Measurements from ENCODE around the gene APBB2. TPM values are rescaled to one million over a fixed set of nuclear protein-coding genes. Genes with fewer than 3 reads are reported as not detected.

The APBB2 gene
- total and polyA plus RNA-seq, 3 donors from 2014 or later, result 19.7 to 77.9 (median 59.8) TPM

DNA sequence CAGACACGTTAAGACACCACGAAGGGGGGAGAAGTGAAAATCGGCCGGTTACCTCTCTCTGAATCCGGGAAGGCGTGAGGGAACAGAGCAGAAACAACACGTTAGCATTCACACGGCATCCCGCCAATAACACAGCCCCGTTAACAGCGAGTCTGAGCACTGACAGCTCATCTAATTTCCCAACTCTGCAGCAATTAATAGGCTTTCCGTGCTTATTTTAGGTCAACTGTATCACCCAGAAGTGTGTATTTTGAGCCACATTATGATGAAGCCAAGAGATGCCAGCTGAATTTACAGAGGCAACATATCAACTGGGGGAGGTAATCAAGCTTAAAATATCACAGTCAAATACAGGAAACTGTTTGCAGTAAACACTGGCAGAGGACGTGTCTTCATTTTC lies 372.0 kb downstream of the APBB2 start:
- no peak overlapping the region for H3K4me3 ChIP-seq
- 46 to 77% methylated on average over 13 of the region's 13 CpGs for WGBS, 2 donors
- no peaks in the 10 kb centered on the region for H3K36me3 ChIP-seq (ENCODE audit: low read depth, missing control alignments)
- H3K4me1 ChIP-seq, result peaks cover 8% of the 10 kb centered on the region
- H3K27me3 ChIP-seq, result no peaks in the 10 kb centered on the region
- no peak overlapping the region for H3K27ac ChIP-seq
- intact Hi-C loops (cut with DNase I; ENCODE audit: low total_unique reads), result no loop called here
- TF ChIP-seq, protein P1, sequence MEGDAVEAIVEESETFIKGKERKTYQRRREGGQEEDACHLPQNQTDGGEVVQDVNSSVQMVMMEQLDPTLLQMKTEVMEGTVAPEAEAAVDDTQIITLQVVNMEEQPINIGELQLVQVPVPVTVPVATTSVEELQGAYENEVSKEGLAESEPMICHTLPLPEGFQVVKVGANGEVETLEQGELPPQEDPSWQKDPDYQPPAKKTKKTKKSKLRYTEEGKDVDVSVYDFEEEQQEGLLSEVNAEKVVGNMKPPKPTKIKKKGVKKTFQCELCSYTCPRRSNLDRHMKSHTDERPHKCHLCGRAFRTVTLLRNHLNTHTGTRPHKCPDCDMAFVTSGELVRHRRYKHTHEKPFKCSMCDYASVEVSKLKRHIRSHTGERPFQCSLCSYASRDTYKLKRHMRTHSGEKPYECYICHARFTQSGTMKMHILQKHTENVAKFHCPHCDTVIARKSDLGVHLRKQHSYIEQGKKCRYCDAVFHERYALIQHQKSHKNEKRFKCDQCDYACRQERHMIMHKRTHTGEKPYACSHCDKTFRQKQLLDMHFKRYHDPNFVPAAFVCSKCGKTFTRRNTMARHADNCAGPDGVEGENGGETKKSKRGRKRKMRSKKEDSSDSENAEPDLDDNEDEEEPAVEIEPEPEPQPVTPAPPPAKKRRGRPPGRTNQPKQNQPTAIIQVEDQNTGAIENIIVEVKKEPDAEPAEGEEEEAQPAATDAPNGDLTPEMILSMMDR (IDR thresholded peaks at IDR 0.05), result no peak
- TF ChIP-seq POLR2A (IDR thresholded peaks at IDR 0.05), result no peak
- H3K9me3 ChIP-seq, result no peaks in the 10 kb centered on the region
- peak; percentile 31 for DNase-seq

DNA sequence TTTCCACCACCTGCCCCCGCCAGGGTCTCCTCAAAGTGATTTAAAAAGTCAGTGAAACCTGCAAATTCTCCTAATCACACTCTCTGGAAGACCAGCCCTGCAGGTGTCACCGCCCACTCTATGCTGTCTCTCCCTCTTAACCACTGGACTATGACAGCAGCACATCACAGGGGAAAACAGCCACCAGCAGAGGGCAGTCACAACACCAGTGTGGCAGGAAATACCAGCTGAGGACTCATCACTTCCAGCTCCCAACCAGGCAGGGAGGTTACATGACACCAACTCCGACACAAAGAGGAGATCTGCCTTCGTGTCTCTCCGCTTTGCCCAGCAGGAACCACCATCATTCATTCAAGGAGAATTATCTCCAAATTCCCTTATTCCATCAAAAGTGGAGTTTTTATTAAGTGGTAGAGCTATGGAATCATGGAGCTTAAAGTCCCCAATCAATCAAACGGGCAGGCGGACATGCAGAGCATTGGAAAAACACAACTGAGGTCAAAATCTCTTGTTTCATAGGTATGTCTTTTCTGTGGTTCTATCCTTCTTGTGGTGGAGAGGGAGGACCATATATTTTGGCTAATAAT lies 373.3 kb downstream of the APBB2 start:
- WGBS, 2 donors, result 79 to 83% methylated on average over 7 of the region's 7 CpGs
- Histone ChIP-seq H3K27ac (no peak overlapping the region), H3K27me3 (no peaks in the 10 kb centered on the region), H3K9me3 (no peaks in the 10 kb centered on the region), H3K4me1 (peaks cover 8% of the 10 kb centered on the region), H3K36me3 (ENCODE audit: low read depth, missing control alignments) (no peaks in the 10 kb centered on the region), H3K4me3 (no peak overlapping the region)
- TF ChIP-seq, protein P1 (IDR thresholded peaks at IDR 0.05), result peak; percentile 18 to 52 (median 52)
- no peak for TF ChIP-seq POLR2A (IDR thresholded peaks at IDR 0.05)
- DNase-seq, result peak; percentile 94
- intact Hi-C loops (cut with DNase I; ENCODE audit: low total_unique reads), result no loop called here

DNA sequence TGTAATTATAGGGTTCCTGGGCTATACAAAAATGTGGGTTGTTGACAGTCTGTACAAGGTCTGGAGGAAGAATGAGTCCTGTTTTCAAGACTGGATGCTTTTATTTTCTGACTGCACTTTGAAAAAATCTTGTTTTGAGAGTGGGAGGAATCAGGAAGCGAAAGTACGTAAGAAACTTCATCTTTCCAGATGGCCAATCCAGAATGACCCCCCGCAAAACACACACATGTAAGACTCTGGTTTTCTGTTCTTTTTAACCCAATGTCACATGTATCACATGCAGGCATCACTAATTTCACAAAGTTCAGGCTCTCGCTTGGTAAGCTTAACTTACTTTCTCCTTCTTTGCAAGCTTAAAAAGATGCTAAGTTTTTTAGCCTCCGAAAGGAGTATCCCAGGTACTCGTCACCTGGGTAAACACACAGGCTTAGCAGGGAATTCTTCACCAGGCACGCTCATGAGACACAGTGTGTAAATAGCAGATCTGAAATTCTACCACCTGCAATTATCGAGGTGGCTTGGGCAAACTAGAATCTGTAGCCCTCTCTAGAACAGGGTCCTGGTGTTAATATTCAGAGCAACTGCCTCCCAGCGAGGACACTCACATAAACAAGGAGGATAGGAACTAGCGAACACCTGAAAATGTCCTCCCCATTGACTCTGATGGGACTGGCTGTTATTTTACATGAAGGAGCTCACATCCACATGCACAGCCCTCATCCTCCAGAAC lies 373.9 kb downstream of the APBB2 start:
- WGBS, 2 donors, result 84 to 93% methylated on average over 10 of the region's 10 CpGs

DNA sequence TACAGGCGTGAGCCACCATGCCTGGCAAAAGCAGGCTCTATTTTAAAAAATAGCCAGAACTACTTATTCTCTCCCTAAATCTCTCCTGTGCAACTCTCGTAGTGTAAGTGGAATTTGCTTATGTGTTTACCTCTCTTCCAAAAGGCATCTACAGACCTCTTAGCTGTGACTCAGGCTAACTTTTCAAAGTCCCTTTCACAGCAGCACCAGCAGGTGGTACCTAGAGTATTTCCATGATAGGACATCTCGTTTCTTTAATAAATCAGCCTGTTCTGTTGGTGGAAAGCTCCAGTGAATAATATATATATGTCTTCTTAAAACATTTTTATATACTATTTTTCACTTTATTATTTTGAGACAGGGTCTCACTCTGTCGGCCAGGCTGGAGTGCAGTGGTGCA lies 375.6 kb downstream of the APBB2 start:
- DNase-seq, result no peak
- TF ChIP-seq, protein P1 (IDR thresholded peaks at IDR 0.05), result no peak
- no peak for TF ChIP-seq POLR2A (IDR thresholded peaks at IDR 0.05)
- H3K36me3 ChIP-seq (ENCODE audit: low read depth, missing control alignments), result no peaks in the 10 kb centered on the region
- intact Hi-C loops (cut with DNase I; ENCODE audit: low total_unique reads), result no loop called here
- no peak overlapping the region for H3K27ac ChIP-seq
- no peak overlapping the region for H3K4me3 ChIP-seq
- H3K27me3 ChIP-seq, result no peaks in the 10 kb centered on the region
- H3K4me1 ChIP-seq, result peaks cover 8% of the 10 kb centered on the region
- 86 to 88% methylated on average over 4 of the region's 4 CpGs for WGBS, 2 donors
- no peaks in the 10 kb centered on the region for H3K9me3 ChIP-seq

More for the DNA sequence above, 373.9 kb downstream of the APBB2 start:
- H3K4me3 ChIP-seq, result no peak overlapping the region
- no peak overlapping the region for H3K27ac ChIP-seq
- intact Hi-C loops (cut with DNase I; ENCODE audit: low total_unique reads), result no loop called here
- peaks cover 8% of the 10 kb centered on the region for H3K4me1 ChIP-seq
- no peaks in the 10 kb centered on the region for H3K27me3 ChIP-seq
- TF ChIP-seq POLR2A (IDR thresholded peaks at IDR 0.05), result no peak
- TF ChIP-seq, protein P1 (IDR thresholded peaks at IDR 0.05), result no peak
- H3K9me3 ChIP-seq, result no peaks in the 10 kb centered on the region
- no peak for DNase-seq
- H3K36me3 ChIP-seq (ENCODE audit: low read depth, missing control alignments), result no peaks in the 10 kb centered on the region
